NCI-H460 (cell line): ENCODE data around the gene S100A5. TPM values are rescaled to one million over a fixed set of nuclear protein-coding genes. Genes with fewer than 3 reads are reported as not detected.
A peak's percentile ranks its signal among the peaks of the same experiment; 100 is the strongest.
"Not testable (repeated sequence)": the region's sequence is repeated elsewhere in the genome, so short reads cannot be mapped to it uniquely, and the experiment has no call there.

Source experiments
- DNase-seq: peaks from one replicate; pipeline ENCODE4 v3.0.0-alpha.2; 2016; ENCODE audit warnings: low read depth; ENCODE audit errors: extremely low read depth
- total RNA-seq: library from RNA; depleted of rRNA; stranded (reverse); fragments of >200 nt; shearing (Covaris generic); gene quantifications from 2 replicates; pipeline ENCODE4 v1.2.3, GENCODE V29; 2014

The S100A5 gene
- total RNA-seq, 1 experiment from 2014 or later: 0.30 TPM

DNA sequence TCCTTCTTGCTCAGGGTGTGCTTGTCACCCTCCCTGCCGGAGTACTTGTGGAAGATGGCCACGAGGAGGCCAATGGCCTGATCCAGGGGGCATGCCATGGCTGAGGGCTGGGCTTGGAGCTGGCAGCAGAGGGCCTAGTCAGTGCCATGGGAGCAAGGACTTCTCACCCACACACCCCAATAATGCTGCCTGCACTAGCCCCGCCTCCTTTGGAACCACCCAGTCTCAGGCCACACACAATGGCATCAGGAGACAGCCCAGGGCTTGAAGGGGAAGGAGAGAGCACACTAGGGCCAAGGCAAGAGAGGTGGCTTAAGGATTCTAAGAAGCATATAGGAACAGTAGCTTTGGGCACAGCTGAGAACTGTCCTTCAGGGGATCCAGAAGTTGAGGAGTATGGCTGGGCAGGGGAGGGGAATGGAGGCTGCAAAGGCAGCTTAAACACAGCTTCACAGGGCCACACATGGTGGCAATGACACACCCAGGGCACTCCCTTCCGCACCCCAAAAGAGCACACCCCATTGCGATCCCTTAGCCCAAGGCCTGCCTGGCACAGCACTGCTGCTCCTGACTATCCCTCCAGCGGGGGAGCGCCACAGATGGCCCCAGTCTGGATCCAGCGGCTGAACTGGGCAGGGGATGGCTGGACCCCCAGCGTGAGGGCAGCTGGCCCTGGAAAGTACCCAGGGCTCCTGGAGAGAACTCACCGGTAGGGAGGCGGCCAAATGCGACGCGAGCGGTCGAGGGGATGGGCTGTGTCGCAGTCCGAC is 5.3 kb downstream of the S100A5 start, which contains the start of gene S100A6:
S100A6 (minus strand) TSS at position 750 of the 770 bp plus-strand sequence; CDS start at position 98, 652 bp downstream.
- DNase-seq: peak; percentile 54

- no peak for DNase-seq
Measured at GRCh38 chr1:153534925-153535241, 5.9 kb downstream of the S100A5 start.

DNA sequence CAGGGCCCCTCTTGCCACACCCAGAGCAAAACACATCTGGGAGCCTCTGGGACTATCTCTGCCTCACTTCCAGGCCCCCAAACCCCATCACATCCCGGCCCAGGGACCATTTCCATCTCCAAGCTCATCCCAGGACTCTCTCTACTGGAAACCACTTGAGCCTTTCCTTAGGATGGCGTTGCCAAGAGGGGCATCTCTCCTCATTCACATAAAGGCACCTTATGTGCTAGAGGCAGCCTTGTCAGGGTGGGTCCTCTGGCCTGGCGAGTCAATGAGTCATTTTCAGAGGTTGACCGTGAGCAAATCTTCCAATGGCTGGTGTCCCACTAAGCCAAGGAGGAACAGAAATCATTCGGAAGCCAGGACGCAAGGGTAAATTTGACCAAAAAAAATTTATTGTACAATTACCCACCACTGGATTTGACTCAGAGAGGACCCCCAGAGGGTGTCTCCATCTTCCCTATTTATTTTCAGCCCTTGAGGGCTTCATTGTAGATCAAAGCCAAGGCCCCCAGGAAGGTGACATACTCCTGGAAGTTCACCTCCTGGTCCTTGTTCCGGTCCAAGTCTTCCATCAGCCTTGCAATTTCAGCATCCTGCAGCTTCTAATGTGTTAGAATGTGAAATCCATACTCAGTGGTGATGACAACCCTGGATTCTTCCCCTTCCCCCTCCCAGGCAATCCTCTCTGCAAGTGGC is 6.4 kb downstream of the S100A5 start:
- peak; percentile 29 for DNase-seq

- DNase-seq: peak; percentile 87
Measured at GRCh38 chr1:153533689-153534201, 7.0 kb downstream of the S100A5 start.

GRCh38 chr1:153532769-153533599 is 7.8 kb downstream of the S100A5 start:
- DNase-seq: peak; percentile 92

DNA sequence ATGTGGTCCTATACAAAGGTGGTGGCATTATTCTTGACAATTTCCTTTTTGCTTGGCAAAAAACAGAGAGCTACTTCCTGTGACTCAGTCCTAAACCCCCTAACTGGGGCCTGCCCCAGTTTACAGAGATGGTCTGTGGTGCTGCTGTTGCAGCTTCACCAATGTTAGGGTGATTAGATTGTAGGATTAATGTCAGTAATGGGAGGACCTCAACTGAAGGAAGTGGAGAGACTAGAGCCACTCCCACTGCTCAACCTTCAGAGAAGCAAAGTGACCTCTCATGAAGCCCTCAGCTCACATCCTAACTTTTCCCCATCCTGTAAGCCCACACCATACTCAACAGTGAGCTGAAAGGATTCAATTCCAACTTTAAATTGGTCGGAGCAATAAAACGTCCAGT is 8.6 kb downstream of the S100A5 start:
- no peak for DNase-seq

DNA sequence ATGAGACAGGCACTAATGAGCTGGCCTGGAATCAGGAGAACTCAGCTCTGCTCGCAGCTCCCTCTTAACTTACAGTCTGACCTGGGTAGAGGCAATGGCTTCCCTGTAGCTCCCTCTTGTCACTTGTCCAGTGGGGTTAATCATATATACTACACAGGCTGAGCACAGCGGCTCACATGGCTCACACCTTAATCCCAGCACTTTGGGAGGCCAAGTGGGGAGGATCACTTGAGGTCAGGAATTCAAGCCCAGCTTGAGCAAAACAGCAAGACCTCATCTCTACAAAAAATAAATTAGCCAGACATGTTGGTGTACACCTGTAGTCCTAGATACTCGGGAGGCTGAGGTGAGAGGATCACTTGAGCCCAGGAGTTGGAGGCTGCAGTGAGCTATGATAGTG is 9.1 kb downstream of the S100A5 start:
- DNase-seq: no peak

DNA sequence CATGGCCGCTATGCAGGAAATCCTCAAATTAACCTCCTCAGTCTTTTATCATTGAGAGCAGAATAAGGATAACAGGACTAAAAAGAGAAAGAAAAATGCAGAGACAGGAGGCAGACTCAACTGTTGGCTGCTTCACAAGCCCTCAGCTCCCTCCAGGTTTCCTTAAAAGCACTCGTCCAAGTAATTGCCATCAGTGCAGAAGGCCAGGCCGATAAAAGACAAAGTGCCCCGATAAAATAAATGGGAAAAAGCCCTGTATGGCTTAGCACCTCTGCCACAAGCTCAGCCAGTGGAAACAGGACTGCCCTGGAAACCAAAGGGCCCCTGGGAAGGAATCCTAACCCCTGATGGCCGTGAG is 13.1 kb downstream of the S100A5 start:
- no peak for DNase-seq

DNA sequence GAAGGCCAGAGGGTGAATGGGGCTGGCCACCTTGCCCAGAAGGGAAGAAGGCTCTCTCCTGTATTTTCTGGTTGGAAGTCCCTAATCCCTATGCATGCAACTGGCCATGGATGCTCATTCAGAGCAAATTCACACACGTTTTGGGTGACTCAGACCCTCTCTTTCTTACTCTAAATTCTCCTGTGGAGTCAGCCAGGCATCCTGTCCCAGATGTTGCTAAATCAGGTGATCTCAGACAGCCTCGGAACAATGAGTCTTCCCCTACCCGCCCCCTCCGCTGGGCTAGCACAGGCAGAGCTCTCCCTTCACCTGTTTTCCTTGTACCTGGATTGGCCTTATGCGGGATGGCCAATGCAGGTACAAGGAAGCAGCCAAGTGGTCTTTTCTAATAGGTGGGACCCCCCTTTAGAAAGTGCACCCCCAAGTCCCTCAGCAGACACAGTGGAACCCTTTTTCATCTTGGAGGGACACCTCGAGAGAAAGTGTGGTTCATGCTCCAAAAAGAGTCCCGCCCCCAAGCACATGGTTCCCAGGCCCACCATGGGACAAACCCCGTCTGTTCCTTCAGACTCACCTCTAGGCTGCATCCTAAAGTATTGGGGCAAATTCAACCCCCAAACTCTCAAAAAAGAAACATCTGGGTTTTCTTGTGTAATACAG is 13.6 kb downstream of the S100A5 start:
- DNase-seq: no peak

DNA sequence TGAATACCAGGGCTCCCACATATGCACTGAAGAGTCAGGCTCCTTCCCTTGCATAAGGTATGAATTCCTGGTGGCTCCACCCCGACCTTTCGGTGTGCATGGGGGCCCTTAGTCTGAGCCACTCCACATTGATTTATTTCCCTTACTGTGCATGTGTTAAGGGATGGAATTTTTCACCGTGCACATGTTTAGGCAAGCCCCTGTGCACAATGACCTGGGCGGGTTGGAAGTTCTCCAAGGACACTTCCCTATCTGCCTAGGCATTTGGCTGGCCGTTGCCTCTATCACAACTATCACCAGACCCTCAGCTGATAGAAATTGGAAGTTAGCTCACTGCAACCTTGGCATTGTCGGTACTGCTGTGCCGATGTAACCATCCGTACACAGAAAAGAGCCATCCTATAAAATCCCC is 14.6 kb downstream of the S100A5 start:
- no peak for DNase-seq

DNA sequence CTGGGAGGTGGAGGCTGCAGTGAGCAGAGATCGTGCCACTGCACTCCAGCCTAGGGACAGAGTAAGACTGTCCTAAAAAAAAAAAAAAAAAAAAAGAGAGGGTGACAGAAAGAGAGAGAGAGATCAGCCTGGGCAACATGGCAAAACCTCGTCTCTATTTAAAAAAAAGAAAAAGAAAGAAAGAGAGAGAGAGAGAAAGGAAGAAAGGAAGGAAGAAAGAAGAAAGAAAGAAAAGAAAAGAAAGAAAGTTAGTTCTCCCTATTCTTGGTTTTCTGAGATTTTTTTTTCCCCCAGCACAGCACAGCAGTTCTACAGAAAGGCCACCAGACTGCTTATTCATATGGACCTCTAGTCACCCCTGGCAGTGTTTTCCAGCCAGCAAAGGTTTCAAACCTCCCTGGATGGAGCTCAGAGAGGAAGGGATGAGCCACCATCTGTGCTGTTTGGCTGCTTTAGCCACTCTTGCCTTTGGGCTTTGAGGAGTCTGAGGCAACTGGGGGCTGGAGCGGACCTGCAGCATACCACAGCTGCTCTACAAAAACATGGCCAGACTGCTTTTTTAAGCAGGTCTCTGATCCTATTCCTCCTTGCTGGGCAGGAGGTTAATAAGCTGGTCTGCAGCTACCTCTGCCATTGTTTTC is 15.5 kb downstream of the S100A5 start:
- DNase-seq: no peak

- not testable (repeated sequence) for DNase-seq
Measured at GRCh38 chr1:153522353-153523048, 18.2 kb downstream of the S100A5 start.

GRCh38 chr1:153521808-153522207 is 18.9 kb downstream of the S100A5 start:
- not testable (repeated sequence) for DNase-seq

- no peak for DNase-seq
Measured at GRCh38 chr1:153520818-153521476, 19.8 kb downstream of the S100A5 start.

GRCh38 chr1:153520137-153520691 is 20.5 kb downstream of the S100A5 start:
- DNase-seq: not testable (repeated sequence)

GRCh38 chr1:153519242-153519641 is 21.5 kb downstream of the S100A5 start:
- DNase-seq: no peak

DNA sequence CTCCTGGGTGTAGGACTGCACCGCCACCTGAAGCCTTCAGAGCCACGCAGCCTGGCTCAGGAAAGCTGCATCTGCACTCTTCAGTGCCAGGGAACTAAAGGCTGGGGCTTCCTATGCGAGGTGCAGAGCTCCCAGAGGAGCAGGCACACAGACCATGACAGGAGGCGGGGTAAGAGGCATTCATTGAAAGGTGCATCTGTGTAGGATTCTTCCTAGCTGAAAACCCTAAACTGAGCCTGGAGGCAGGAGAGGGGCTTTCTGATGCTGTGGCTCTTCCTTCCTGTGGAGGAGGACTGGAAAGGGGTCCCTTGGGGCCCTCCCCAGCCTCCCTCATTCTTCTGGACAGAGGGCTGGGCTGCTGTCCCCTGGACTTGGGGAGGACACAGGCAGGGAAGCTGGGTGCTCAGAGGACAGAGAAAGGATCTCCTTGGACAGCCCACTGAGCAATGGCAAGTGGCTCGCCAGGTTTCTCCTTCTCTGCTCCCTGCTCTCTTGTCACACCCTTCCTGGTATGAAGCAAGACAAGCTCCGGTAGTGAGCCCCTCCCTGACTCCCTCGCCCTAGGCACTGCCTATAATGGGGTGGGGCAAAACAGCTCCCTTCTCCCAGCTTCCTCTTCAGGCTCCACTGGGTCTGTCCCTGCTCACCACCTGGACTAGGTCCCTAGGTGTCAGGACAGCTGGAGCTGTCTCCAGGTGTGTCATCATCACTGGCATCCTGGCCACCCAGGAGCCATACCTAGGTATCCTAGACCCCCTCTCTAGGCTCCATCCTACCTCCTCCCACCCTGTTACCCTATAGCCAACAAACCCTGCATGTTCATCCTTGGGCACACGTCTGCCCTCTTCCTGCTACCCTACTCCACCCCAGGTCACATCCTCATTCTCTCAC is 25.0 kb downstream of the S100A5 start:
- peak; percentile 73 for DNase-seq

DNA sequence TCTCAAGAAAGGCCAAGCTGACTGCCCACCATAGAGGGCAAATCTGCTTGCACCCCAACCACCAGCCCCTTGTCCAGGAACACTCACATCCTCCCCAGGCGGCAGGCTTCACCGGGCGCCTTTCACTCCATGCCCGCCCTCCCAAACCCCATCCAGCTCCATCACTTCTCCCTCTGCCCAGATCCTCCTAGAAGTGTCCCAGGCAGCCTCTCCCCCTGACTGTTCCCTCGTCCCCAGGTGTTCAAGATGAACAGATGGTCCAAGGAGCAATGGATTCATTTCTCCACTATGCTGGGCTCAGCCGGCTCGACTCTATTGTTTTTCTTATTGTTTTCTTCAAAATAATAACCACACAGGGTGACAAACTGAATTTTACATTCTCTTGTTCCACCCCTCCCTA is 27.1 kb downstream of the S100A5 start:
- DNase-seq: no peak
